HepG2 (cell line): ENCODE results near the gene ASB16. TPM values are rescaled to one million over a fixed set of nuclear protein-coding genes. Genes with fewer than 3 reads are reported as not detected.

Experiments used
- ATRX ChIP-seq: sonication (generic); formaldehyde crosslinking; IDR thresholded peaks from 2 replicates; pipeline ENCODE4 v1.4.0; 2020; ENCODE audit warnings: missing genetic modification reagents, borderline replicate concordance
- IRX3 ChIP-seq: sonication (generic); formaldehyde crosslinking; IDR thresholded peaks from 2 replicates; pipeline ENCODE4 v1.8.1; 2023; ENCODE audit warnings: mild to moderate bottlenecking, low read depth, missing genetic modification reagents, borderline replicate concordance
- MATR3 ChIP-seq: sonication (generic); formaldehyde crosslinking; IDR thresholded peaks from 2 replicates; pipeline ENCODE4 v1.4.0; 2020; ENCODE audit warnings: missing genetic modification reagents
- MIER2 ChIP-seq: IDR thresholded peaks from 2 replicates; pipeline ENCODE4 v1.6.1; 2016; ENCODE audit warnings: missing biosample characterization, missing genetic modification reagents
- NR2C2 ChIP-seq: sonication (generic); formaldehyde crosslinking; IDR thresholded peaks from 2 replicates; pipeline ENCODE4 v1.4.0; 2020; ENCODE audit warnings: missing genetic modification reagents, mild to moderate bottlenecking, moderate library complexity, borderline replicate concordance
- SP4 ChIP-seq: sonication (generic); formaldehyde crosslinking; IDR thresholded peaks from 2 replicates; pipeline ENCODE4 v1.8.1; 2023; ENCODE audit warnings: mild to moderate bottlenecking, missing genetic modification reagents
- ZNF225 ChIP-seq: sonication (generic); formaldehyde crosslinking; IDR thresholded peaks from 2 replicates; pipeline ENCODE4 v1.4.0; 2020; ENCODE audit warnings: mild to moderate bottlenecking, missing genetic modification reagents
- ZNF432 ChIP-seq: sonication (generic); formaldehyde crosslinking; IDR thresholded peaks from 2 replicates; pipeline ENCODE4 v1.5.0; 2020; ENCODE audit warnings: missing genetic modification reagents, mild to moderate bottlenecking, borderline replicate concordance
- ZNF484 ChIP-seq: sonication (generic); formaldehyde crosslinking; IDR thresholded peaks from 2 replicates; pipeline ENCODE4 v1.5.1; 2020; ENCODE audit warnings: mild to moderate bottlenecking, low read depth, missing genetic modification reagents, borderline replicate concordance
- ZNF780A ChIP-seq: sonication (generic); formaldehyde crosslinking; IDR thresholded peaks from 2 replicates; pipeline ENCODE4 v1.8.0; 2022; ENCODE audit warnings: mild to moderate bottlenecking, missing genetic modification reagents, moderate library complexity
- polyA plus RNA-seq, 8 experiments: library from polyadenylated mRNA; depleted of rRNA in 3 of 8; stranded (reverse) in 7 of 8; unstranded in 1 of 8; fragments of >200 nt; fragmentation: Illumina TruSeq in 4 of 8; extraction: Trizol in 4 of 8; gene quantifications; 2 replicates each; pipeline versions ENCODE4 v1.2.1 to v1.2.3, GENCODE V29; 2011 to 2016; ENCODE audit warnings: low read depth in 4 of 8, missing spikeins in 1 of 8, mixed read lengths in 1 of 8; ENCODE audit not compliant: insufficient read depth in 1 of 8
- total RNA-seq, 5 experiments: library from RNA; depleted of rRNA; stranded (reverse); fragments of >200 nt; fragmentation: Illumina TruSeq; extraction: Trizol; gene quantifications; 2 replicates each; pipeline ENCODE4 v1.2.3, GENCODE V29; 2016; ENCODE audit warnings: low read depth in 1 of 5
- TF ChIP-seq, protein P1 (sequence below): sonication (generic); formaldehyde crosslinking; IDR thresholded peaks from 2 replicates; pipeline ENCODE4 v1.4.0; 2020; ENCODE audit warnings: missing genetic modification reagents, low read depth, mild to moderate bottlenecking, borderline replicate concordance
- TF ChIP-seq, protein P2 (sequence below): sonication (generic); formaldehyde crosslinking; IDR thresholded peaks from 2 replicates; pipeline ENCODE4 v1.8.0; 2022; ENCODE audit warnings: low read depth, missing genetic modification reagents
- TF ChIP-seq, protein P3 (sequence below): sonication (generic); formaldehyde crosslinking; conservative IDR thresholded peaks from 2 replicates; pipeline ENCODE4 v1.4.0; 2020; ENCODE audit warnings: missing genetic modification reagents
- TF ChIP-seq, protein P4 (sequence below): sonication (generic); formaldehyde crosslinking; IDR thresholded peaks from 2 replicates; pipeline ENCODE4 v1.5.1; 2020; ENCODE audit warnings: mild to moderate bottlenecking, missing genetic modification reagents, borderline replicate concordance
- TF ChIP-seq, protein P5 (sequence below): sonication (generic); formaldehyde crosslinking; IDR thresholded peaks from 2 replicates; pipeline ENCODE4 v1.4.0; 2020; ENCODE audit warnings: missing genetic modification reagents, borderline replicate concordance

Gene ASB16
- total and polyA plus RNA-seq, 2 of the 13 experiments (the other 11 are each of a cell fraction or from before 2014, with no cell fraction given) = 0.07 TPM; not detected in 1

DNA sequence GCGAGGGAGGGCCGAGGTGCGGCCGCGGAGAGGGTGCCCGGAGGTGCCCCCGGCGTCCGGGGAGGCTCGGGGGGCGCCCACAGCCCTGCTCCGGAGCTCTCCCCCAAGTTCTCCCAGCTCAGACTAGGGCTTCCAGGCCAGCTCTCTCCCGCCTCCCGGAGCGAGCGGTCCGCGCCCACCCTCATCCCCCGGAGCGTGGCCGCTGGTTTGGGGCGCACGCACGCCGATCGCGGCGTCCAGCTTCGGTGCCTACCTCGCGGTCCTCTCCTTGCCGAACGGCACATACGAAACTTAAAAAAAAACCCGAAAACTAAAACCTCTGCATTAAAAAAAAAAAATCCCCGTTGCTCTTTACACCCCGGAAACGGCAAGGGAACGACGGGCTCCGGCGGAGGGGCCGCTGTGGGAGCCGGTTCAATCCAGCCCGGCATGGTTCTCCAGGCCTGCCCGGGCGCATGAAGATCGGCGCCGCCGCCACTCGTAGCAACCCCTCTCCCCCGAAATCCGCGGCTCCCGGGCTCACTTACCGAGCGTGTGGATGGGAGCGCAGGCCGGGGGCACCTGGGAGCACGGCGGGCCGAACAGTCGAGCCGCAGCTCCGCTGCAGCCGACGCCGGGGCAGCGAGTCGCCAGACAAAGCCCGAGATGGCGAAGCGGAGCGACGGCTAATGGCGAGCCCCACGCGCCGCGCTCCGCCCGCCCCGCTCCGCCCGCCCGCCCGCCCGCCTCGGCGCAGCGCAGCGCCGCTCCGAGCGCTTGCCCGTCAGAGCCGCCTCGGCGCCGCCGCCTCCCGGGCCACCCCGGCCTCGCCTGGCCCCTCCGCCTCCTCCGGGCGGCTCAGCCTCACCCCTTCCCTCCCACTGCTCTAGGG, 49.9 kb downstream of the ASB16 start (continued):
- TF ChIP-seq, protein P1, sequence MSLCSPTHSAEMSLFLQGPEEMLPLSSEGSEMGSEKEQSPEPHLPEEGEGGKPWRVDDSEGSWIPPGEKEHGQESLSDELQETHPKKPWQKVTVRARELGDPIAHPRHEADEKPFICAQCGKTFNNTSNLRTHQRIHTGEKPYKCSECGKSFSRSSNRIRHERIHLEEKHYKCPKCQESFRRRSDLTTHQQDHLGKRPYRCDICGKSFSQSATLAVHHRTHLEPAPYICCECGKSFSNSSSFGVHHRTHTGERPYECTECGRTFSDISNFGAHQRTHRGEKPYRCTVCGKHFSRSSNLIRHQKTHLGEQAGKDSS (CRISPR knock-in tag) = no peak
- TF ChIP-seq, protein P2, sequence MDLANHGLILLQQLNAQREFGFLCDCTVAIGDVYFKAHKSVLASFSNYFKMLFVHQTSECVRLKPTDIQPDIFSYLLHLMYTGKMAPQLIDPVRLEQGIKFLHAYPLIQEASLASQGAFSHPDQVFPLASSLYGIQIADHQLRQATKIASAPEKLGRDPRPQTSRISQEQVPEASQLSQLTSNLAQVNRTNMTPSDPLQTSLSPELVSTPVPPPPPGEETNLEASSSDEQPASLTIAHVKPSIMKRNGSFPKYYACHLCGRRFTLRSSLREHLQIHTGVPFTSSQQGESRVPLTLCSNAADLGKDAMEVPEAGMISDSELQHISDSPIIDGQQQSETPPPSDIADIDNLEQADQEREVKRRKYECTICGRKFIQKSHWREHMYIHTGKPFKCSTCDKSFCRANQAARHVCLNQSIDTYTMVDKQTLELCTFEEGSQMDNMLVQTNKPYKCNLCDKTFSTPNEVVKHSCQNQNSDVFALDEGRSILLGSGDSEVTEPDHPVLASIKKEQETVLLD = peak; percentile 11; the same call in 1 of the 2 replicates
- no peak for TF ChIP-seq ZNF780A (CRISPR knock-in tag)
- peak; percentile 13; the same call in 1 of the 2 replicates for TF ChIP-seq NR2C2
- TF ChIP-seq, protein P3, sequence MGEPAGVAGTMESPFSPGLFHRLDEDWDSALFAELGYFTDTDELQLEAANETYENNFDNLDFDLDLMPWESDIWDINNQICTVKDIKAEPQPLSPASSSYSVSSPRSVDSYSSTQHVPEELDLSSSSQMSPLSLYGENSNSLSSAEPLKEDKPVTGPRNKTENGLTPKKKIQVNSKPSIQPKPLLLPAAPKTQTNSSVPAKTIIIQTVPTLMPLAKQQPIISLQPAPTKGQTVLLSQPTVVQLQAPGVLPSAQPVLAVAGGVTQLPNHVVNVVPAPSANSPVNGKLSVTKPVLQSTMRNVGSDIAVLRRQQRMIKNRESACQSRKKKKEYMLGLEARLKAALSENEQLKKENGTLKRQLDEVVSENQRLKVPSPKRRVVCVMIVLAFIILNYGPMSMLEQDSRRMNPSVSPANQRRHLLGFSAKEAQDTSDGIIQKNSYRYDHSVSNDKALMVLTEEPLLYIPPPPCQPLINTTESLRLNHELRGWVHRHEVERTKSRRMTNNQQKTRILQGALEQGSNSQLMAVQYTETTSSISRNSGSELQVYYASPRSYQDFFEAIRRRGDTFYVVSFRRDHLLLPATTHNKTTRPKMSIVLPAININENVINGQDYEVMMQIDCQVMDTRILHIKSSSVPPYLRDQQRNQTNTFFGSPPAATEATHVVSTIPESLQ = no peak
- TF ChIP-seq MATR3 (CRISPR knock-in tag) = no peak
- TF ChIP-seq ZNF484 = no peak
- TF ChIP-seq, protein P4, sequence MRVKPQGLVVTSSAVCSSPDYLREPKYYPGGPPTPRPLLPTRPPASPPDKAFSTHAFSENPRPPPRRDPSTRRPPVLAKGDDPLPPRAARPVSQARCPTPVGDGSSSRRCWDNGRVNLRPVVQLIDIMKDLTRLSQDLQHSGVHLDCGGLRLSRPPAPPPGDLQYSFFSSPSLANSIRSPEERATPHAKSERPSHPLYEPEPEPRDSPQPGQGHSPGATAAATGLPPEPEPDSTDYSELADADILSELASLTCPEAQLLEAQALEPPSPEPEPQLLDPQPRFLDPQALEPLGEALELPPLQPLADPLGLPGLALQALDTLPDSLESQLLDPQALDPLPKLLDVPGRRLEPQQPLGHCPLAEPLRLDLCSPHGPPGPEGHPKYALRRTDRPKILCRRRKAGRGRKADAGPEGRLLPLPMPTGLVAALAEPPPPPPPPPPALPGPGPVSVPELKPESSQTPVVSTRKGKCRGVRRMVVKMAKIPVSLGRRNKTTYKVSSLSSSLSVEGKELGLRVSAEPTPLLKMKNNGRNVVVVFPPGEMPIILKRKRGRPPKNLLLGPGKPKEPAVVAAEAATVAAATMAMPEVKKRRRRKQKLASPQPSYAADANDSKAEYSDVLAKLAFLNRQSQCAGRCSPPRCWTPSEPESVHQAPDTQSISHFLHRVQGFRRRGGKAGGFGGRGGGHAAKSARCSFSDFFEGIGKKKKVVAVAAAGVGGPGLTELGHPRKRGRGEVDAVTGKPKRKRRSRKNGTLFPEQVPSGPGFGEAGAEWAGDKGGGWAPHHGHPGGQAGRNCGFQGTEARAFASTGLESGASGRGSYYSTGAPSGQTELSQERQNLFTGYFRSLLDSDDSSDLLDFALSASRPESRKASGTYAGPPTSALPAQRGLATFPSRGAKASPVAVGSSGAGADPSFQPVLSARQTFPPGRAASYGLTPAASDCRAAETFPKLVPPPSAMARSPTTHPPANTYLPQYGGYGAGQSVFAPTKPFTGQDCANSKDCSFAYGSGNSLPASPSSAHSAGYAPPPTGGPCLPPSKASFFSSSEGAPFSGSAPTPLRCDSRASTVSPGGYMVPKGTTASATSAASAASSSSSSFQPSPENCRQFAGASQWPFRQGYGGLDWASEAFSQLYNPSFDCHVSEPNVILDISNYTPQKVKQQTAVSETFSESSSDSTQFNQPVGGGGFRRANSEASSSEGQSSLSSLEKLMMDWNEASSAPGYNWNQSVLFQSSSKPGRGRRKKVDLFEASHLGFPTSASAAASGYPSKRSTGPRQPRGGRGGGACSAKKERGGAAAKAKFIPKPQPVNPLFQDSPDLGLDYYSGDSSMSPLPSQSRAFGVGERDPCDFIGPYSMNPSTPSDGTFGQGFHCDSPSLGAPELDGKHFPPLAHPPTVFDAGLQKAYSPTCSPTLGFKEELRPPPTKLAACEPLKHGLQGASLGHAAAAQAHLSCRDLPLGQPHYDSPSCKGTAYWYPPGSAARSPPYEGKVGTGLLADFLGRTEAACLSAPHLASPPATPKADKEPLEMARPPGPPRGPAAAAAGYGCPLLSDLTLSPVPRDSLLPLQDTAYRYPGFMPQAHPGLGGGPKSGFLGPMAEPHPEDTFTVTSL (CRISPR knock-in tag) = no peak
- TF ChIP-seq, protein P5, sequence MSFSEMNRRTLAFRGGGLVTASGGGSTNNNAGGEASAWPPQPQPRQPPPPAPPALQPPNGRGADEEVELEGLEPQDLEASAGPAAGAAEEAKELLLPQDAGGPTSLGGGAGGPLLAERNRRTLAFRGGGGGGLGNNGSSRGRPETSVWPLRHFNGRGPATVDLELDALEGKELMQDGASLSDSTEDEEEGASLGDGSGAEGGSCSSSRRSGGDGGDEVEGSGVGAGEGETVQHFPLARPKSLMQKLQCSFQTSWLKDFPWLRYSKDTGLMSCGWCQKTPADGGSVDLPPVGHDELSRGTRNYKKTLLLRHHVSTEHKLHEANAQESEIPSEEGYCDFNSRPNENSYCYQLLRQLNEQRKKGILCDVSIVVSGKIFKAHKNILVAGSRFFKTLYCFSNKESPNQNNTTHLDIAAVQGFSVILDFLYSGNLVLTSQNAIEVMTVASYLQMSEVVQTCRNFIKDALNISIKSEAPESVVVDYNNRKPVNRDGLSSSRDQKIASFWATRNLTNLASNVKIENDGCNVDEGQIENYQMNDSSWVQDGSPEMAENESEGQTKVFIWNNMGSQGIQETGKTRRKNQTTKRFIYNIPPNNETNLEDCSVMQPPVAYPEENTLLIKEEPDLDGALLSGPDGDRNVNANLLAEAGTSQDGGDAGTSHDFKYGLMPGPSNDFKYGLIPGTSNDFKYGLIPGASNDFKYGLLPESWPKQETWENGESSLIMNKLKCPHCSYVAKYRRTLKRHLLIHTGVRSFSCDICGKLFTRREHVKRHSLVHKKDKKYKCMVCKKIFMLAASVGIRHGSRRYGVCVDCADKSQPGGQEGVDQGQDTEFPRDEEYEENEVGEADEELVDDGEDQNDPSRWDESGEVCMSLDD (CRISPR knock-in tag) = no peak
- TF ChIP-seq MIER2 = no peak
- TF ChIP-seq ATRX (CRISPR knock-in tag) = no peak
- TF ChIP-seq ZNF225 (CRISPR knock-in tag) = no peak
- no peak for TF ChIP-seq SP4 (CRISPR knock-in tag)
- TF ChIP-seq ZNF432 = no peak
- TF ChIP-seq IRX3 (CRISPR knock-in tag) = no peak
